Mammary epithelial cell (primary cell): ENCODE data around the gene BLVRB.

Source experiments
- EZH2 ChIP-seq: IDR thresholded peaks from 2 replicates; pipeline ENCODE4 v1.6.1; 2012; ENCODE audit warnings: low read length, inconsistent platforms, borderline replicate concordance
- TF ChIP-seq, protein P1 (sequence below), 2 donors: IDR thresholded peaks in 1 of 2; conservative IDR thresholded peaks in 1 of 2; 2 replicates each; pipeline ENCODE4 v1.5.1; 2011 to 2012; ENCODE audit warnings: inconsistent platforms in 2 of 2, low read length in 2 of 2, mild to moderate bottlenecking in 2 of 2, control low read depth in 1 of 2, low read depth in 1 of 2; ENCODE audit not compliant: insufficient read depth in 1 of 2; ENCODE audit errors: extremely low read depth in 1 of 2

- TF ChIP-seq, protein P1, sequence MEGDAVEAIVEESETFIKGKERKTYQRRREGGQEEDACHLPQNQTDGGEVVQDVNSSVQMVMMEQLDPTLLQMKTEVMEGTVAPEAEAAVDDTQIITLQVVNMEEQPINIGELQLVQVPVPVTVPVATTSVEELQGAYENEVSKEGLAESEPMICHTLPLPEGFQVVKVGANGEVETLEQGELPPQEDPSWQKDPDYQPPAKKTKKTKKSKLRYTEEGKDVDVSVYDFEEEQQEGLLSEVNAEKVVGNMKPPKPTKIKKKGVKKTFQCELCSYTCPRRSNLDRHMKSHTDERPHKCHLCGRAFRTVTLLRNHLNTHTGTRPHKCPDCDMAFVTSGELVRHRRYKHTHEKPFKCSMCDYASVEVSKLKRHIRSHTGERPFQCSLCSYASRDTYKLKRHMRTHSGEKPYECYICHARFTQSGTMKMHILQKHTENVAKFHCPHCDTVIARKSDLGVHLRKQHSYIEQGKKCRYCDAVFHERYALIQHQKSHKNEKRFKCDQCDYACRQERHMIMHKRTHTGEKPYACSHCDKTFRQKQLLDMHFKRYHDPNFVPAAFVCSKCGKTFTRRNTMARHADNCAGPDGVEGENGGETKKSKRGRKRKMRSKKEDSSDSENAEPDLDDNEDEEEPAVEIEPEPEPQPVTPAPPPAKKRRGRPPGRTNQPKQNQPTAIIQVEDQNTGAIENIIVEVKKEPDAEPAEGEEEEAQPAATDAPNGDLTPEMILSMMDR (conservative IDR thresholded peaks at IDR 0.05 in 1 of 2, IDR thresholded peaks at IDR 0.05 in 1 of 2; ENCODE audit: extremely low read depth in 1 of 2, insufficient read depth in 1 of 2, low read depth in 1 of 2, low read length in 2 of 2): no peak
- TF ChIP-seq EZH2: no peak
These were observed 42.6 kb downstream of the BLVRB start for GRCh38 chr19:40422748-40423566.
